C1 segment of cervical spinal cord (tissue), 14 donors: Measurements from ENCODE around the gene APOL1.

Source experiments
- DNase-seq, 14 donors: peaks; one replicate each; lab custom pipeline; 2025; lab: John Stamatoyannopoulos, UW

APOL1 gene

GRCh38 chr22:36291831-36292740 lies 39.2 kb downstream of the APOL1 start:
- no peak for DNase-seq

DNA sequence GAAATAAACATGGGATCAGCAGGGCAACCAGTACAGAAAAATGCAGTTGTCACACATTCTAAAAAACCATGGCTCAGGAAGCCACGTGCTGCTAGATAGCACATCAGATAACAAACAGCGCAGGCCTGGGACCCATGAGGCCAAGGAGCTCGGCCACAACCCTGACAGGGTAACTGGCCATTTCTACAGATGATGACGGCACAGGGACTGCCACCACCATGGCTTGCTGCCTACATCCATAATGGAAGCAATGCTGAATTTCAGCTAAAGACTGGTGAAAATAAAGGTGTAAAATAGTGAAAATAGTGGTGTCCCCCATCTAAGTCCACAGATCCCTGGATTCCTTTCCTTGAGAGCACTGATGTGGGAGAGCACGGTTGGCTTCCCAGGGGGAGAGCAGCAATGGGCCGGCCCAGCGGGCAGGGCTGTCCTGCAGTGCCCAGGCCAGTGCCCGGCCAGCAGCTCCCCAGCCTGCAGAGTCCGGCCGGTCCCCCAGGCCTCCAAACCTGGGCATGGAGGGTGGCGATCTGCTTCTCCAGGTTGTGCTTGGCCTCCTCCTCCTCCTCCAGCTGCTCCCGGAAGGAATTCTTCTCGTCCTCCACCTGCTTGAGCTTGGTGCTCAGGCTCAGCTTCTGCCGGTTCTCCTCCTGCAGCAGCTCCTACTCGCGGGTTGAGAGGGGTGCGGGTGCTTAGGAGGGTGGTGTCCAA lies 40.0 kb downstream of the APOL1 start:
- no peak for DNase-seq

DNA sequence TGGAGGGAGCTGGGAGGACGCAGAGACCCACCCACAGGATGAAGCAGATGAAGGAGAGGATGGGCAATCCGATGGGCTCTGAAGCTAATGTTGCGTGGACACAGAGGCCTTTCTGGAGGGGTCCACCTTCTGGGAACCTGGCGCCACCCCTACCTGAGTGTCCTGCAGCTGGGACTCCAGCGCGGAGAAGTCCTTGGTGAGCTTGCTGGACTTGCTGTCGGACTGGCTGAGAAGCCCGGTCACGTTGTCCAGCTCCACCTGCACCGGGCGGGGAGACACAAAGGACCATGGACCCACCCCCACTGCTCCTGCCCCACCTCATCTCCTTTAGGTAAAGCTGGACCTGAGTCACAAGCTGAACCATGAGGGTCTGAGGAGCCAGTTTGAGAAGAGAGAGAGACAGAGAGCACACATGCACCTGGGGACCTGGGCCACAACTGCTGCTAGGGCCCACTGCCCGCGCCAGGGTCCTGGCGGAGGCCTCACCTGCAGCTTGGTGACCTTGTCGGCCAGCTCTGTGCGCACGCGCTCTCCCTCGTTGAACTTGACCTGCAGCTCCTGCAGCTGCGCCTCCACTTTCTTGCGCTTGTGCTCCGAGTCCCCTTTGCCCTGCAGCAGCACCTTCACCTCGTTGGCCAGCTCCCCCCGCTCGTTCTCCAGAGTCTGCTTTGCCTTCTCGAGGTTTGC lies 40.8 kb downstream of the APOL1 start:
- no peak for DNase-seq

GRCh38 chr22:36294293-36294620 lies 41.3 kb downstream of the APOL1 start:
- no peak for DNase-seq

DNA sequence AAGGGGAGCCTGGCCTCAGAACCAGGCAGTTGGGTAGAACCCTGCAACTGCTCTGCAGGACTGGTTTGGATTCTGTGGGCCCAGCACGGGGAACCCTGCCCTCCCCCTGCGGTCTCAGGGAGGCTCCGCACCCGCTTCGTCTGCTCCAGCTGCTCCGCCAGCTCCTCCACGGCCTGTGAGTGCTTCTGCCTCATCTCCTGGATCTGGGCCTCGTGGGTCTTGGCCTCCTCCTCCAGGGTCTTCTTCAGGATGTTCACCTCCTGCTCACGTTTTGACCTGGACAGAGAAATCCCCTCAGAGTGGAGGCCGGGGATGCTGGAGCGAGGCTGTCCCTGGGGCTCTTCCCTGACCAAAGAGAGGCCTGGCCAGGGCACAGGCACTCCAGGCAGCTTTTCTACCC lies 41.9 kb downstream of the APOL1 start:
- no peak for DNase-seq

DNA sequence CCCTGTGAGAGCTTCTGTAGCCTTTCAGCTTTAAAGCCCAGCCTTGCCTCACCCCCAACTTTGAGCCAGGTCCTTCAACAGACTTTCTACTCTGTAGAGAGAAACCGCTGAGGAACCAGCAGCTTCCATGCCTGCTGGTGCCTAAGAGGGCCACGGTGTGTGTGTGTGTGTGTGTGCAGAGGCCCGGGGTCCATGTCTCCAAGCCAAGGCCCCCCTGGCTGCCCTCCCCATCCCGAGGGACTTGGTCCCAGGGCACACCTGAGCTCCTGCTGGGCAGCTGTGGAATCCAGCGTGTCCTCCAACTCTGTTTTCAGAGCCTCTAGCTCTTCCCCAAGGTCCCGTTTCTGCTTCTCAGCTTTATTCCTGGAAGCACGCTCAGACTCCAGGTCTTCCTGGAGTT lies 42.3 kb downstream of the APOL1 start:
- DNase-seq, result no peak

DNA sequence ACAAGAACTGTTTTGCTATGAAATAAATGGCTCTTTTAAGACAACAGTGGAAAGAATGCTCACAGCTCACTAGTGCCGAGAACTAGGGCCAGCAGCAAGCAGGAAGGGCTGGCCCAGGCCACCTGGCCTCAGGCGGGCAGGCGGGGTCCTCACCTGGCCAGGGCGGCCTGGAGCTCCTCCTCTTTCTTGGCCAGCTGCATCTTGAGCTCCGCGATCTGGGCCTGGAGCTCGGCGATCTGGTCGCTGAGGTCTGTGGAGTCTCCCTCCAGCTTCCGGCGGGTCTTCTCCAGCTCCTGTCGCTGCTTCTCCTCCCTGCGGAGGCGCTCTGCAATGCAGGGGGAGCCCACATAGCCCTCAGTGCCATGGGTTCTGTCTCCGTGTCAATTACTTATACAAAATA lies 43.8 kb downstream of the APOL1 start:
- DNase-seq, result no peak

GRCh38 chr22:36297568-36297967 lies 44.6 kb downstream of the APOL1 start:
- DNase-seq, result no peak

DNA sequence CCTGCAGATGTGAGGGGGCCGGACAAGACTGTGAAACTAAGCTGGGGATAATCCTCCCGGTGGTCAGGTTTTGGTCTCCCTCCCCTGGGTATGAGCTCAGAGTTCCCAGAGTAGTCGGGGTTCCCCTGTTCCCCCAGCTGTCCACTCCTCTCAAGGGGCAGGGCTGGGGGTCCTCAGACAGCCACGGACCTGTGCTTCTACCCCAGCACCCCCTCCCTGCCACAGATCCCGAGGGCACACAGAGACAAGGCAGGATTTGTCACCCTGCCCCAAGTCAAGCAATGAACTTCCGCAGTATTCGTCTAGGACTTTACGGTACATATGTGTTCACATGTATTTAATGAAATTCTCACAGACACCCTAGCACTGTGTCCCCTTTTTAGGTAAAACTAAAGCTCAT lies 45.2 kb downstream of the APOL1 start:
- DNase-seq, result no peak

- no peak for DNase-seq
Observed at GRCh38 chr22:36298601-36299000, 45.7 kb downstream of the APOL1 start.

DNA sequence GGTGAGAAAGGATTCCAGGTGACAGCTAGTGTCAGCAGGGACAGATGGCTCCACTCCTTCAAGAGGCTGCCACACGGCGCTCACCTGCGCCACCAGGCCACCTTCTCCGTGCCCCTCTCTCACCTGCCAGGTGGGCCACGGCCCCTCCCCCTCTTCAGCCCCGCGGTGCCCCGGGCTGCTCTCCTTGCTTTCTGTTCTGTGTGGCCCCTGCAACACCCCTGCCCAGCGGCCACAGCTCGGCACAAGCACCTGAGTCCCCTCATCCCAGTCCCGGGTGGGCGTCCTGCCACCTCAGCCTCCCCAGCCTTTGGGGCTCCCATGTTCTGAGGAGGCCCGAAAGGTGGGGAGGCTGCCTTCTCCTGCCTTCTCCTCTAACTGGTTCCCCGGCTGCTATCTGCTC lies 46.4 kb downstream of the APOL1 start:
- DNase-seq, result no peak

DNA sequence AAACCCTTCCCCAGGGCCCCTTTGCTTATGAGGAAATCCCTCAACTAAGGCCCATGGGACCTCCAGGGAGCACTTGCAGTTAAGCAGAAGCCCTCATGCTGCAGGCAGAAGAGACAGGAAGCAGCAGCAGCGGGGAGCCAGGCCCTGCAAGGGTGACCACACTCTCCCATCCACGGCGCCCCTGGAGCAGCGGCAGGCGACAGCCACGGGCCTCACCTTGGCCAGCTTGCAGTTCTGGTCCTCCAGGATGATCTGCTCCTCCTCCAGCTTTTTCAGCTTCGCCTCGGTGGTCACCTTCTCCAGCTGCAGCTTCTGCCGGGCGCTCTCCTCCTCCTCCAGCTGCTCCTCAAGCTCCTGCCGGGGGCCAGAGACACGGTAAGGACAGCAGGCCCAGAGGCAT lies 47.0 kb downstream of the APOL1 start:
- DNase-seq, result no peak

DNA sequence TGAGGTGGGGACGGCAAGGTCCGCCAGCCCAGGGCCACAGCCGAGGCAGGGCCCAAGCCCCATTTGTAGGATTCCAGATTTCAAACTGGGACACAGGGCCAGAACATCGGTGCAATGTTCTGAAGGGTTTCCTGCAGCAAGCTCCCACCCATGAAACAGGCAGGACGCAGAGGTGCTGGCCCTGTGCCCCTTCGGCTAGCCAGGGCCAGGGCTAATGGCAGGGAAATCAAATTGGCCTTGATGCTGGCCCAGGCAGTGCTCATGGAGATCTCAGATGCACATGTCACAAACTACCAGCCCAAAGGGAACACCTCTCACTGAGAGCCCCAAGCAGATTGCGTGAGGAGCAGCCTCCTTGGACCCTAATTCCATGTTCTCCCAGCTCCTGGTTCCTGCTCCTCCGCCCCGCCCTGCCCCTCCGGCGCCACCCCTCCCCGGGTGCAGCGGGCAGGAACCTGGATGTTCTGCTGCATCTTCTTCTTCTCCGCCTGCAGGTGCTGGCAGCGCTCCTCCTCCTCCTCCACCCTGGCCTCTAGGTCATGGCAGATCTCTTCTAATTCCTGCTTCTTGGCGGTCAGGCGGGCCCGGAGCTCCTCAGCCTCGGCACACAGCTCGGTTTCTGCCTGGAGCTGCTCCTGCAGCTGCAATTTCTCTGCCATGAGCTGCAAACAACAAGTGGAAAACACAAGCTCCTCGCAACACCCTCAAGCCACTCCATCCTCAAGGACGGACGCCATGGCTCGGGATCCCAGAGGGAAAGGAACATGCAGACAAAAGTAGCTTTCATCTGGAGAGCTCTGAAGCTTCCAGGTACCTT lies 47.7 kb downstream of the APOL1 start:
- no peak for DNase-seq

- DNase-seq, result peak in 11 of 14 donors; percentile 8 to 61 (median 27)
Observed at GRCh38 chr22:36301384-36301828, 48.5 kb downstream of the APOL1 start.

DNA sequence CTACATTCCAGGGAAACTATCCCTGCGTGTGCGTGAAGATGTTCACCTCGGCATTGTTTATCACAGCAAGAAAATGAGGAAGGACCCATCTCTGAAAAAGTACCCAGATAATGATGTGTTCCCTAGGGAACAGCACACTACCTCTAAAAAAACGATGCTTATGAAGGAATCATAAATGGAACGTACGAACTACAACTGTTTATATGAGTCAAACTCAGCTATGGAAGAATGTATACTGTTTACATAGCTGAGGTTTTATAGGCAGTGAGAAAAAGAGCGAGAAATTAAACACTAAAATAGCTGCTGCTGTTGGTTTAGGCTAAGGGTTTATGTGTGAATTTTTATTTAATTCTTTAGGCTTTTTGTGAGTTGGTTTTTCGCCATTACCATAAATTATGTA lies 48.9 kb downstream of the APOL1 start:
- DNase-seq, result no peak

DNA sequence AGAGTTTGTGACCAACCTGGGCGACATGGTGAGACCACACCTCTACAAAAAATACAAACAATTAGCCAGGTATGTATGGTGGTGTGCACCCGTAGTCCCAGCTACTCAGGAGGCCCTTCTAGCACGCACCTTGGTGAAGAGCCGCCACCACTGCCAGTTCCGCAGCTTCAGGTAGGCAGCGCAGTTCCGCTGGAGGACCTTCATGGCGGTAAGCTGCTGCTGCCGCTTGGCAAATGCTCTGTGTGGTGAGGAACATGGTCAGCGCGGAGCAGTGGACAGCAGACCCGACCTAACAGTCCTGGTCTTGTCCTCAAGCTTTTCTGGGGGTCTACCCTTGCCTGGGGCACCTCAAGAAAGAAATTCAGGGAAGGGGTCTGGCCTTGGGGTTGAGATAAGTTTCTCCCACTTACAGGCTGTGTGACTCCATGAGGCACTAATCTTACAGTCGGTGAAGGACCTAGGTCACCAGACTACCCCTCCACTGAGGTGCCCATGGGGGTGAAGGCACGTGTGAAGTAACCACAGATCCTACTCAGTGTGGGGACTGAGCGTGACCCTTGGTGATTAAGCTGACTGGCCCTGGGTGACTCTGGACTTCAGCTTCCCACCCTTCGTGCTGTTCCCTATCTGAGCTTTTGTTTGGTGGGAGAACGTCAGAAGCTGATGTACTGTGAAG lies 49.6 kb downstream of the APOL1 start:
- DNase-seq, result no peak

- DNase-seq, result no peak
Observed at GRCh38 chr22:36303115-36303467, 50.2 kb downstream of the APOL1 start.

GRCh38 chr22:36303874-36304273 lies 50.9 kb downstream of the APOL1 start:
- no peak for DNase-seq

GRCh38 chr22:36304429-36304828 lies 51.5 kb downstream of the APOL1 start:
- no peak for DNase-seq

DNA sequence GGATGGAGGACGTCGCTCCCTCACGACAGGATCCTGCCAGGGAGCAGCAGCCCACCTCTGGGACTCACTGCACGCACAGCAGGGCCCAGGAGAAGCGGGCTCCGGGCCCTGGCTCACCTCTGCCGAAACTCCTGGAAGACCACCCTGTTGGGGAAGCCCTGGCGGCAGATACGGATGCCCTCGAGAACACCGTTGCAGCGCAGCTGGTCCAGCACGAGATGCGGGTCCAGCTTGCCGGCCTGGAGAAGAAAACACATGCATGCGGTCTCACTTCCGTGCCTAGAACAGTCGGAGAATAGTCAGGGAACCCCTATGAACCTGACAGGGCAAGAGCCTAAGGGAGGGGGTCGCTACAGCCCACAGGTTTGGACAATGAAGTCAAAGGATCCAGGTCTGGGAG lies 52.9 kb downstream of the APOL1 start:
- DNase-seq, result no peak

- no peak for DNase-seq
Observed at GRCh38 chr22:36306227-36306626, 53.3 kb downstream of the APOL1 start.
